Hepatic stellate cell (primary cell): ENCODE data around the gene INHBC.
"Not testable (repeated sequence)": the region's sequence is repeated elsewhere in the genome, so short reads cannot be mapped to it uniquely, and the experiment has no call there.

ENCODE experiments used
- DNase-seq: peaks from one replicate; pipeline ENCODE4 v3.0.0; 2011; ENCODE audit warnings: low spot score

The INHBC gene

DNA sequence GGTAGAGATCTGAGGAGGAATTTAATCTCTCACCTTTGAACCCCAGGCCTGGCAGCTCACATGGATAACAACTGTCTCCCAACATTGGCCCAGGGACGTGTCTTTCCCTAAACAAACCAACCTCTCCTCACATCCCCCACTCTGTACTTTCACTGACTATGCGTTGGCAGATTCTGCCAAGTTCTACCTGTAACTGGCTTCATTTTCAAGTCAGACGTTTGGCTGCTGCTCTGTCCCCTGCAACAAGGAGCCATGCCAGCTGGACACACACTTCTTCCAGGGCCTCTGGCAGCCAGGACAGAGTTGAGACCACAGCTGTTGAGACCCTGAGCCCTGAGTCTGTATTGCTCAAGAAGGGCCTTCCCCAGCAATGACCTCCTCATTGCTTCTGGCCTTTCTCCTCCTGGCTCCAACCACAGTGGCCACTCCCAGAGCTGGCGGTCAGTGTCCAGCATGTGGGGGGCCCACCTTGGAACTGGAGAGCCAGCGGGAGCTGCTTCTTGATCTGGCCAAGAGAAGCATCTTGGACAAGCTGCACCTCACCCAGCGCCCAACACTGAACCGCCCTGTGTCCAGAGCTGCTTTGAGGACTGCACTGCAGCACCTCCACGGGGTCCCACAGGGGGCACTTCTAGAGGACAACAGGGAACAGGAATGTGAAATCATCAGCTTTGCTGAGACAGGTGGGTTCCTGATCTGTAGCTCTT is at the start of gene INHBC:
TSS of gene INHBC (plus strand) at position 268 of the 707 bp plus-strand sequence. CDS start at position 371, 103 bp downstream.
- no peak for DNase-seq

DNA sequence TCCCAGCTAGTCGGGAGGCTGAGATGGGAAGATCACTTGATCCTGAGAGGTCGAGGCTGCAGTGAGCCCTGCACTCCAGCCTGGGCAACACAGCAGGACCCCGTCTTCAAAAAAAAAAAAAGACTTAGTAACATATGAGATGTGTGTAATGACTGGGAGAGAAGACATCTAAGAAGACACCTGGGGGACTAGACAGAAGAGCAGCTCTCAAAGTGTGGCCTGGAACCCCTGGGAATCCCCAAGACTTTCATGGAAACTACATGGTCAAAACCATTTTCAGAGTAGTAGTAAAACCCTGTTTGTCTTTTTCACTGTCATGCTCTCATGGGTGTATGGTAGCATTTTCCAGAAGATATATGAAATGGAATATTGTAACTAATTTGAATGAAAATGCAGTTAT is 49.0 kb upstream of the INHBC start:
- DNase-seq = no peak

GRCh38 chr12:57386187-57386720 is 48.3 kb upstream of the INHBC start:
- DNase-seq = no peak

DNA sequence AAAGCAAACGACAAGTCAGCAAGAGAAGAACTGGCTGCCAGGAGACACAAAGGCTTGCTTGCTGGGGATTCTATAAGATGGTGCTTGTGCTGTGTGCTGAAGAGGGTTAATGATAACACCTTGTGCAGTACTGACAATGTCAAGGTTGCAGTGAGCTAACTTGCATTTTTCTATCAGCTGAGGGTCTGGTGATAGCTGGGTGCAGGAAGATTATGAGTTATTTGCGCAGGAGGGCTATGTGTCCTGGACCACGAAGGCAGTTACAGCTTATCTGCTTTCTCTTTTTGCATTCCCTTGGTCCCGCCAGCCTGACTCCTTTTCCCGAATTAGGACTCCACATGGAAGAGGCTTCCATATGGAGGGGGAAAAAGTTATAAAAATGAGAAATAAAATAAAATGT is 46.2 kb upstream of the INHBC start:
- DNase-seq = no peak

GRCh38 chr12:57389033-57389432 is 45.6 kb upstream of the INHBC start:
- DNase-seq = peak; percentile 85

DNA sequence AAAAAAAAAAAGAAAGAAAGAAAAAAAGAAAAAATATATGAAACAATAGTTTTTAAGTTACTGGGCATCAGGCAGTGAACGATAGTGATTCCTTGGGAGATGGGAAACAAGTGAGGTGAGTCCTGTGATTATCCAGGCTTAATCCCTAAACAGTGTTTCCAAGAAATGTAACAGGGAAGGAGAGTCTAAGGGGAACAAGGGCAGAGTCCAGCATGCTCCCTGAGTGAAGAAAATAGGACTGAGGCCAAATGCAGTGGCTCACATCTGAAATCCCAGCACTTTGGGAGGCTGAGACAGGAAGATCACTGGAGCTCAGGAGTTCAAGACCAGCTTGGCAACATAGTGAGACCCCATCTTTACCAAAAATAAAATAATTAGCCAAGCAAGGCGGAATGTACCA is 44.4 kb upstream of the INHBC start:
- no peak for DNase-seq

DNA sequence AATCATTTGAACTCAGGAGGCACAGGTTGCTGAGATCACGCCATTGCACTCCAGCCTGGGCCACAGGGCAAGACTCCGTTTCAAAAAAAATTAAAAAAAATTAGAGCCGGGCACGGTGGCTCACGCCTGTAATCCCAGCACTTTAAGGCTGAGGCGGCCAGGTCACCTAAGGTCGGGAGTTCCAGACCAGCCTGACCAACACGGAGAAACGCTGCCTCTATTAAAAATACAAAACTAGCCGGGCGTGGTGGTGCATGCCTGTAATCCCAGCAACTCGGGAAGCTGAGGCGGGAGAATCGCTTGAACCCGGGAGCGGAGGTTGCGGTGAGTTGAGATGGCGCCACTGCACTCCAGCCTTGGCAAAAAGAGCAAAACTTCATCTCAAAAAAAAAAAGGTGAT is 39.5 kb upstream of the INHBC start:
- DNase-seq = no peak

GRCh38 chr12:57397441-57397840 is 37.1 kb upstream of the INHBC start:
- DNase-seq = no peak

- DNase-seq = not testable (repeated sequence)
These were observed 34.7 kb upstream of the INHBC start for GRCh38 chr12:57399718-57400463.

DNA sequence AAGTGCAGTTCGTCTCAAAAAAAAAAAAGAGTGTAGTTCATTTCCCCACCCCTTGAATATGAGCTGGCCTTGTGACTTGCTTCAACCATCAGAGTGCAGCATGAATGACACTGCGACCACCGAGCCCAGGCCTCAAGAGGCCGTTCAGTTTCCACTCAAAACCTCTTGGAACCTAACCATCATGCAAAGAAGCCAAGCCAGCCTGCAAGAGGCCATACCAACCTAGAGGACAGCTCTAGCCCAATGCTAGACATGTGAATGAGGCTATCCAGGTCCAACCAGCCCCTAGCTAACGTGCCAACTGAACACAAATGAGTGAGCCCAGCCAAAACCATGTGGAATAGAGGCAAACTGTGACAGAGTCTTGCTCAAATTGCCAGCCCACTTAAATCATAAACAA is 33.4 kb upstream of the INHBC start:
- DNase-seq = no peak

DNA sequence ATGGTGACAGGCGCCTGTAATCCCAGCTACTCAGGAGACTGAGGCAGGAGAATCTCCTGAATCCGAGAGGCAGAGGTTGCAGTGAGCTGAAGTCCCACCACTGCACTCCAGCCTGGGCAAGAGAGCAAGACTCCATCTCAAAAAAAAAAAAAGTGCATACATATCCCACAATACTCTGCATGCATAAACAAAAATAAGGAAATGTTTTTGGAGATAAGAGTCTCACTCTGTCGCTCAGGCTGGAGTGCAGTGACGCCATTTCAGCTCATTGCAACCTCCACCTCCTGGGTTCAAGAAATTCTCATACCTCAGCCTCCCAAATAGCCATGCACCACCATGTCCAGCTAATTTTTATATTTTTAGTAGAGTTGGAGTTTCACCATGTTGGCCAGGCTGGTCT is 32.4 kb upstream of the INHBC start:
- DNase-seq = not testable (repeated sequence)

GRCh38 chr12:57404966-57405640 is 29.5 kb upstream of the INHBC start:
- DNase-seq = no peak

- no peak for DNase-seq
These were observed 24.1 kb upstream of the INHBC start for GRCh38 chr12:57410534-57410933.

GRCh38 chr12:57414160-57414559 is 20.4 kb upstream of the INHBC start:
- not testable (repeated sequence) for DNase-seq

- DNase-seq = no peak
These were observed 19.5 kb upstream of the INHBC start for GRCh38 chr12:57415088-57415487.

- no peak for DNase-seq
These were observed 18.3 kb upstream of the INHBC start for GRCh38 chr12:57416039-57416996.

GRCh38 chr12:57418255-57418654 is 16.3 kb upstream of the INHBC start:
- DNase-seq = no peak

DNA sequence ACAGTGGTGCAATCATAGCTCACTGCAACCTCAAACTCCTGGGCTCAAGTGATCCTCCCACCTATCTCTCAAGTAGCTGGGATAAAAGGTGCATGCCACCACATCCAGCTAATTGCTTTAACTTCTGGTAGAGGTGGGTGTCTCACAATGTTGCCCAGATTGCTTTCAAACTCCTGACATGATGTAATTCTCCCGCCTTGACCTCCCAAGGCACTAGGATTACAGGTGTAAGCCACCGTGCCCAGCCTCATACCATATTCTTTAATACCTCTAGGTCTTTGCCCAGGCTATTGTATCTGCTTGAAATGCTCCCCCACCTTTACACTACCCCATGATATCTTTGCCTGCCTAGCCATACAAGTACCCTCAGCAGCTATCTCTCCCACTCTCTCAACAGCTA is 15.1 kb upstream of the INHBC start:
- DNase-seq = no peak

- DNase-seq = no peak
These were observed 14.1 kb upstream of the INHBC start for GRCh38 chr12:57420482-57420881.

- not testable (repeated sequence) for DNase-seq
These were observed 7.6 kb upstream of the INHBC start for GRCh38 chr12:57426948-57427347.

- DNase-seq = no peak
These were observed 5.6 kb upstream of the INHBC start for GRCh38 chr12:57428965-57429364.
